RCC 7860 (cell line): Measurements from ENCODE around the gene H1-8.
"Not testable (repeated sequence)": the region's sequence is repeated elsewhere in the genome, so short reads cannot be mapped to it uniquely, and the experiment has no call there.

ENCODE experiments used
- DNase-seq: peaks from one replicate; pipeline ENCODE4 v3.0.0-alpha.2; 2015; ENCODE audit warnings: low spot score
- FAIRE-seq: peaks from 2 replicates; lab custom pipeline; 2012; peaks lifted over from hg19 to GRCh38; lab: Jason Lieb, UNC

Gene H1-8

GRCh38 chr3:129531699-129532098 is 11.3 kb upstream of the H1-8 start:
- no peak for DNase-seq
- FAIRE-seq: no peak

- no peak for FAIRE-seq
- DNase-seq: no peak
Observed at GRCh38 chr3:129532261-129532660, 10.7 kb upstream of the H1-8 start.

GRCh38 chr3:129533406-129533805 is 9.6 kb upstream of the H1-8 start:
- DNase-seq: no peak
- FAIRE-seq: no peak

- no peak for DNase-seq
- FAIRE-seq: no peak
Observed at GRCh38 chr3:129534428-129535027, 8.4 kb upstream of the H1-8 start.

- DNase-seq (no peak), FAIRE-seq (no peak)
Observed at GRCh38 chr3:129535075-129535474, 7.9 kb upstream of the H1-8 start.

- no peak for FAIRE-seq
- no peak for DNase-seq
Observed at GRCh38 chr3:129536374-129536667, 6.7 kb upstream of the H1-8 start.

GRCh38 chr3:129536804-129537203 is 6.2 kb upstream of the H1-8 start:
- no peak for DNase-seq
- no peak for FAIRE-seq

GRCh38 chr3:129539206-129539605 is 3.8 kb upstream of the H1-8 start:
- no peak for DNase-seq
- FAIRE-seq: no peak

- FAIRE-seq (no peak), DNase-seq (no peak)
Observed at GRCh38 chr3:129540776-129541516, 2.0 kb upstream of the H1-8 start.

- FAIRE-seq (no peak), DNase-seq (no peak)
Observed at GRCh38 chr3:129542747-129543146, 228 bp upstream of the H1-8 start.

- FAIRE-seq (no peak), DNase-seq (no peak)
Observed at GRCh38 chr3:129543999-129544398, 1.0 kb downstream of the H1-8 start.

- not testable (repeated sequence) for FAIRE-seq
Observed at GRCh38 chr3:129545951-129546350, 3.0 kb downstream of the H1-8 start.

GRCh38 chr3:129547241-129547640 is 4.3 kb downstream of the H1-8 start:
- FAIRE-seq (no peak), DNase-seq (no peak)

More at GRCh38 chr3:129545951-129546350, 3.0 kb downstream of the H1-8 start:
- DNase-seq: not testable (repeated sequence)

- no peak for DNase-seq
Observed at GRCh38 chr3:129548104-129548965, 5.4 kb downstream of the H1-8 start.

GRCh38 chr3:129549006-129549800 is 6.2 kb downstream of the H1-8 start:
- DNase-seq: no peak
- FAIRE-seq: no peak

More at GRCh38 chr3:129548104-129548965, 5.4 kb downstream of the H1-8 start:
- FAIRE-seq: no peak

- FAIRE-seq: no peak
- DNase-seq: no peak
Observed at GRCh38 chr3:129549805-129550204, 6.8 kb downstream of the H1-8 start.

GRCh38 chr3:129552287-129553050 is 9.5 kb downstream of the H1-8 start:
- DNase-seq (no peak), FAIRE-seq (no peak)

GRCh38 chr3:129553171-129553570 is 10.2 kb downstream of the H1-8 start:
- no peak for DNase-seq
- no peak for FAIRE-seq

- no peak for FAIRE-seq
- no peak for DNase-seq
Observed at GRCh38 chr3:129553719-129554118, 10.7 kb downstream of the H1-8 start.
